ENCODE results near the gene RAPGEF6.

The RAPGEF6 gene

GRCh38 chr5:131581702-131582101 is 53.3 kb downstream of the RAPGEF6 start:
- TF ChIP-seq, protein P1, sequence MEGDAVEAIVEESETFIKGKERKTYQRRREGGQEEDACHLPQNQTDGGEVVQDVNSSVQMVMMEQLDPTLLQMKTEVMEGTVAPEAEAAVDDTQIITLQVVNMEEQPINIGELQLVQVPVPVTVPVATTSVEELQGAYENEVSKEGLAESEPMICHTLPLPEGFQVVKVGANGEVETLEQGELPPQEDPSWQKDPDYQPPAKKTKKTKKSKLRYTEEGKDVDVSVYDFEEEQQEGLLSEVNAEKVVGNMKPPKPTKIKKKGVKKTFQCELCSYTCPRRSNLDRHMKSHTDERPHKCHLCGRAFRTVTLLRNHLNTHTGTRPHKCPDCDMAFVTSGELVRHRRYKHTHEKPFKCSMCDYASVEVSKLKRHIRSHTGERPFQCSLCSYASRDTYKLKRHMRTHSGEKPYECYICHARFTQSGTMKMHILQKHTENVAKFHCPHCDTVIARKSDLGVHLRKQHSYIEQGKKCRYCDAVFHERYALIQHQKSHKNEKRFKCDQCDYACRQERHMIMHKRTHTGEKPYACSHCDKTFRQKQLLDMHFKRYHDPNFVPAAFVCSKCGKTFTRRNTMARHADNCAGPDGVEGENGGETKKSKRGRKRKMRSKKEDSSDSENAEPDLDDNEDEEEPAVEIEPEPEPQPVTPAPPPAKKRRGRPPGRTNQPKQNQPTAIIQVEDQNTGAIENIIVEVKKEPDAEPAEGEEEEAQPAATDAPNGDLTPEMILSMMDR (conservative IDR thresholded peaks at IDR 0.05; ENCODE audit: low read depth, low read length), result no peak
- no peak overlapping the region for H3K4me3 ChIP-seq (ENCODE audit: low read depth, low read length)
- peak; percentile 55 for DNase-seq (ENCODE audit: low read depth)

GRCh38 chr5:131579917-131580671 is 54.9 kb downstream of the RAPGEF6 start:
- H3K4me3 ChIP-seq (ENCODE audit: low read depth, low read length), result no peak overlapping the region
- DNase-seq (ENCODE audit: low read depth), result no peak
- TF ChIP-seq, protein P1 (conservative IDR thresholded peaks at IDR 0.05; ENCODE audit: low read depth, low read length), result no peak

DNA sequence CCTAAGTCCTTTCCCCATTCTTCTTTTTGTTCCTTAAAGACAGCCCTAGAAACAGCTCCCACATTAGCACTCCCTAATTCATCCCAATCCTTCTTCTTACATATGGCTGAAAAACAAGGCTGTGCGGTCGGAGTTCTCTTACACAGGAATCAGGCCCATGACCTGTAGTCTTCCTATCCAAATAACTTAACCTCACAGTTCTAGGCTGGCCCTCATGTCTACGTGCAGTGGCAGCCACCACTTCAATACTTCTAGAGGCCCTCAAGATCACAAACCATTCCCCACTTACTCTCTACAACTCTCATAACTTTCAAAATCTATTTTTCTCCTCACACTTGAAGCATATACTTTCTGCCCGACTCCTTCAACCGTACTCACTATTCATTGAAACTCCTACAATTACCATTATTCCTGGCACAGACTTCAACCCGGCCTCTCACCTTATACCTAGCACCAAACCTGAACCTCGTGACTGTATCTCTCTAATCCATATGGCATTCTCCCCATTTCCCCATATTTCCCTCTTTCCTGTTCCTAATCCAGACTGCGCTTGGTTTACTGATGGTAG is 59.3 kb downstream of the RAPGEF6 start:
- H3K4me3 ChIP-seq (ENCODE audit: low read depth, low read length), result no peak overlapping the region
- TF ChIP-seq, protein P1 (conservative IDR thresholded peaks at IDR 0.05; ENCODE audit: low read depth, low read length), result no peak
- no peak for DNase-seq (ENCODE audit: low read depth)

DNA sequence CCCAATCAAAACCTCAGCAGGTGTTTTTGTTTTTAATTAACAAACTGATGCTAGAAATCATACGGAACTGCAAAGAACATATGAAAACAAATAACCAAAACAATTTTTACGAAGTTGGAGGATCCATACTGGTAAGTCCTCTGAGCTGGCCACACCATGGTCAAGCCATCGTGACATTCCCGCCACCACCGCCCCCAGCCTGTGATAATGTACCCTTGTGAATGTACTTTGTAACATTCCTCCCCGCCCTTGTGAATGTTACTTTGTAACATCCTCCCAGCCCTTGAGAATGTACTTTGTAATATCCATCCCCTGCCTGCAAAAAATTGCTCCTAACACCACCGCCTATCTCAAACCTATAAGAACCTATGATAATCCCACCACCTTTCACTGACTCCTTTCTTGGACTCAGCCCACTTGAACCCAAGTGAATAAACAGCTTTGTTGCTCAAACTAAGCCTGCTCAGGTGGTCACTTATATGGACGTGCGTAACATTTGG is 63.3 kb downstream of the RAPGEF6 start:
- DNase-seq (ENCODE audit: low read depth), result no peak
- no peak overlapping the region for H3K4me3 ChIP-seq (ENCODE audit: low read depth, low read length)
- TF ChIP-seq, protein P1 (conservative IDR thresholded peaks at IDR 0.05; ENCODE audit: low read depth, low read length), result no peak

GRCh38 chr5:131570757-131571156 is 64.3 kb downstream of the RAPGEF6 start:
- no peak overlapping the region for H3K4me3 ChIP-seq (ENCODE audit: low read depth, low read length)
- TF ChIP-seq, protein P1 (conservative IDR thresholded peaks at IDR 0.05; ENCODE audit: low read depth, low read length), result no peak
- DNase-seq (ENCODE audit: low read depth), result no peak

GRCh38 chr5:131564229-131564652 is 70.8 kb downstream of the RAPGEF6 start:
- TF ChIP-seq, protein P1 (conservative IDR thresholded peaks at IDR 0.05; ENCODE audit: low read depth, low read length), result no peak
- DNase-seq (ENCODE audit: low read depth), result no peak
- no peak overlapping the region for H3K4me3 ChIP-seq (ENCODE audit: low read depth, low read length)
